Hippocampal formation (tissue), 2 donors: ENCODE measurements around the gene GBF1.

Experiments
- DNase-seq, 2 donors: peaks; one replicate each; lab custom pipeline; 2025; lab: John Stamatoyannopoulos, UW

GBF1 gene

GRCh38 chr10:102408131-102408727 lies 162.9 kb downstream of the GBF1 start:
- no peak for DNase-seq

GRCh38 chr10:102408728-102409603 lies 163.6 kb downstream of the GBF1 start:
- peak in 1 of 2 donors; percentile 24 for DNase-seq

GRCh38 chr10:102409604-102410428 lies 164.5 kb downstream of the GBF1 start:
- no peak for DNase-seq

- DNase-seq = peak in 1 of 2 donors; percentile 35
These were observed 165.2 kb downstream of the GBF1 start for GRCh38 chr10:102410429-102411073.

GRCh38 chr10:102411341-102412255 lies 166.3 kb downstream of the GBF1 start:
- DNase-seq = no peak

GRCh38 chr10:102412293-102412692 lies 167.0 kb downstream of the GBF1 start:
- no peak for DNase-seq

- DNase-seq = no peak
These were observed 167.8 kb downstream of the GBF1 start for GRCh38 chr10:102413053-102413705.

- DNase-seq = no peak
These were observed 168.7 kb downstream of the GBF1 start for GRCh38 chr10:102413806-102414561.

GRCh38 chr10:102414749-102415148 lies 169.4 kb downstream of the GBF1 start:
- DNase-seq = no peak

- no peak for DNase-seq
These were observed 171.0 kb downstream of the GBF1 start for GRCh38 chr10:102416283-102416682.

- DNase-seq = no peak
These were observed 171.4 kb downstream of the GBF1 start for GRCh38 chr10:102416695-102417094.

GRCh38 chr10:102418622-102419268 lies 173.4 kb downstream of the GBF1 start, which contains the start of gene PSD:
PSD (minus strand) TSS chr10:102418785; CDS start chr10:102417038, 1,747 bp downstream.
- no peak for DNase-seq

GRCh38 chr10:102419269-102420180 lies 174.2 kb downstream of the GBF1 start:
- DNase-seq = peak in 1 of 2 donors; percentile 52

GRCh38 chr10:102420181-102420713 lies 174.9 kb downstream of the GBF1 start:
- DNase-seq = no peak

GRCh38 chr10:102420714-102421506 lies 175.6 kb downstream of the GBF1 start, which contains the start of gene FBXL15:
FBXL15 (plus strand) TSS chr10:102420836; CDS start chr10:102421130, 294 bp downstream.
- DNase-seq = peak; percentile 92 to 96

- no peak for DNase-seq
These were observed 176.1 kb downstream of the GBF1 start for GRCh38 chr10:102421507-102421756.
